HG02763 (cell line): ENCODE measurements around the gene WDR54.

Experiments
- ATAC-seq: cut with Tn5 transposase; IDR thresholded peaks from one replicate; pipeline ENCODE4 v1.9.1; 2021; ENCODE audit warnings: mild to moderate bottlenecking, moderate library complexity; ENCODE audit not compliant: unreplicated experiment

The WDR54 gene

GRCh38 chr2:74421221-74421870, at the start of gene WDR54, which contains the start of gene C2orf81:
TSS of gene WDR54 (plus strand) at chr2:74421730. CDS start at chr2:74422154, 424 bp downstream.
TSS of gene C2orf81 (minus strand) at chr2:74421619. CDS start at chr2:74421560, 59 bp downstream.
- peak; percentile 91 for ATAC-seq

GRCh38 chr2:74372674-74373073, 48.9 kb upstream of the WDR54 start:
- no peak for ATAC-seq

- ATAC-seq, result no peak
Measured at GRCh38 chr2:74373221-74373676, 48.3 kb upstream of the WDR54 start.

- ATAC-seq, result no peak
Measured at GRCh38 chr2:74373985-74374384, 47.5 kb upstream of the WDR54 start.

- no peak for ATAC-seq
Measured at GRCh38 chr2:74374509-74375205, 46.9 kb upstream of the WDR54 start.

GRCh38 chr2:74375838-74376237, 45.7 kb upstream of the WDR54 start:
- no peak for ATAC-seq

- ATAC-seq, result no peak
Measured at GRCh38 chr2:74378007-74378406, 43.5 kb upstream of the WDR54 start.

- no peak for ATAC-seq
Measured at GRCh38 chr2:74379851-74380789, 41.4 kb upstream of the WDR54 start, which contains the start of gene DCTN1. TSS of gene DCTN1 (minus strand) at chr2:74380311. CDS start at chr2:74380037, 274 bp downstream.

GRCh38 chr2:74381751-74382150, 39.8 kb upstream of the WDR54 start:
- ATAC-seq, result no peak

GRCh38 chr2:74383254-74383653, 38.3 kb upstream of the WDR54 start:
- no peak for ATAC-seq

GRCh38 chr2:74384051-74384450, 37.5 kb upstream of the WDR54 start:
- no peak for ATAC-seq

GRCh38 chr2:74385396-74385795, 36.1 kb upstream of the WDR54 start:
- ATAC-seq, result no peak

- ATAC-seq, result no peak
Measured at GRCh38 chr2:74387346-74387745, 34.2 kb upstream of the WDR54 start.

GRCh38 chr2:74390606-74391005, 30.9 kb upstream of the WDR54 start:
- ATAC-seq, result no peak

- peak; percentile 18 for ATAC-seq
Measured at GRCh38 chr2:74391209-74391579, 30.3 kb upstream of the WDR54 start.

- ATAC-seq, result peak; percentile 73
Measured at GRCh38 chr2:74391580-74392448, 29.7 kb upstream of the WDR54 start.

- no peak for ATAC-seq
Measured at GRCh38 chr2:74392449-74392743, 29.1 kb upstream of the WDR54 start.

GRCh38 chr2:74393525-74393924, 28.0 kb upstream of the WDR54 start:
- no peak for ATAC-seq

- ATAC-seq, result no peak
Measured at GRCh38 chr2:74396149-74396548, 25.4 kb upstream of the WDR54 start.

- no peak for ATAC-seq
Measured at GRCh38 chr2:74399785-74400184, 21.7 kb upstream of the WDR54 start.
